OCI-LY7 (cell line): ENCODE data around the gene SLMAP.

Source experiments
- CTCF ChIP-seq: fragments of 200-600 bp; sonication (generic); conservative IDR thresholded peaks from 2 replicates; pipeline ENCODE4 v1.5.1; 2014; ENCODE audit warnings: mild to moderate bottlenecking, antibody characterized with exemption, low read length, moderate library complexity, mixed read lengths
- EZH2phosphoT487 ChIP-seq: fragments of 200-600 bp; sonication (generic); IDR thresholded peaks from 2 replicates; pipeline ENCODE4 v1.6.1; 2018; ENCODE audit warnings: low read depth, borderline replicate concordance, mild to moderate bottlenecking, mixed run types, antibody characterized with exemption, low read length, moderate library complexity, mixed read lengths

- TF ChIP-seq CTCF (no peak), EZH2phosphoT487 (no peak)
These were observed 53.9 kb downstream of the SLMAP start for GRCh38 chr3:57810048-57810447.
